Esophagus muscularis mucosa (tissue), 4 donors: ENCODE results near the gene BANK1.

Experiments used
- EP300 ChIP-seq: sonication (generic); formaldehyde crosslinking; IDR thresholded peaks from one replicate; pipeline ENCODE4 v1.6.1; 2017; ENCODE audit warnings: antibody characterized with exemption
- POLR2A ChIP-seq: fragments of 450-650 bp; IDR thresholded peaks from one replicate; pipeline ENCODE4 v1.6.1; 2017; ENCODE audit warnings: antibody characterized with exemption, moderate library complexity, mild to moderate bottlenecking, low read depth
- POLR2AphosphoS5 ChIP-seq, 2 donors: sonication (generic); formaldehyde crosslinking; IDR thresholded peaks; one replicate each; pipeline ENCODE4 v1.6.1; 2017; ENCODE audit warnings: antibody characterized with exemption in 2 of 2
- TF ChIP-seq, protein P1 (sequence below), 3 experiments: fragments of 200-600 bp in 2 of 3; fragments of 450-650 bp in 1 of 3; sonication (generic) in 2 of 3; IDR thresholded peaks; one replicate each; pipeline ENCODE4 v1.5.1; 2017 to 2019; ENCODE audit warnings: antibody characterized with exemption in 3 of 3, mild to moderate bottlenecking in 2 of 3, moderate library complexity in 1 of 3

DNA sequence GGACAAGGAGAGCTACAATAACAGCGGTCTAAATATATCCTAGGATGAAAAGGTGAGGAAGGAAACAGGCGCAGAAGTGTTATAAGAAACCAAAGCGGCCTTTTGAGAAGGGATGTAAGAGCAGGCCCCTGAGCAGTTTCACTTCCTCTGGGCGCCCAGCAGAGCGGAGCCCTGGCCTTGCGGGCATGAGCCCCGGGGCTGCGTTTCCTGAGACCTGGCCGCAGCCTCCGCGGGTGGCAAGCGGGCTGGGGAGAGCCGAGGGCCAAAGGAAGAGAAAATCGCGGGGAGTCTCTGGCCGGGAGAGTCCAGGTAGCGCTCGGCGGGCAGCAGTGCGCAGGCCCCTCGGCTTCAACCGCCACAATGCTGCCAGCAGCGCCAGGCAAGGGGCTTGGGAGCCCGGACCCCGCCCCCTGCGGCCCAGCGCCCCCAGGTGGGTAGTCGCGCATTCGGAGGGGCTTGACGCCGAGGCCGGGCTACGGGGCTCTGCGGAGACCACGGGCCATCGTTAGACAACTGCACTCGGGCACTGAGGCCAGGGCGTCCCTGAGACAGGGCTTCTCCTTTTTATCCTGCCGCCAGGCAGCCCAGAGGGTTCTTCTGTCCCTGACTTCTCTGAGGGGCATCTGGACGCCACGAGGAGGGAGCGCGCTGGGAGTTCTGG lies at the start of gene BANK1:
- TF ChIP-seq, protein P1, sequence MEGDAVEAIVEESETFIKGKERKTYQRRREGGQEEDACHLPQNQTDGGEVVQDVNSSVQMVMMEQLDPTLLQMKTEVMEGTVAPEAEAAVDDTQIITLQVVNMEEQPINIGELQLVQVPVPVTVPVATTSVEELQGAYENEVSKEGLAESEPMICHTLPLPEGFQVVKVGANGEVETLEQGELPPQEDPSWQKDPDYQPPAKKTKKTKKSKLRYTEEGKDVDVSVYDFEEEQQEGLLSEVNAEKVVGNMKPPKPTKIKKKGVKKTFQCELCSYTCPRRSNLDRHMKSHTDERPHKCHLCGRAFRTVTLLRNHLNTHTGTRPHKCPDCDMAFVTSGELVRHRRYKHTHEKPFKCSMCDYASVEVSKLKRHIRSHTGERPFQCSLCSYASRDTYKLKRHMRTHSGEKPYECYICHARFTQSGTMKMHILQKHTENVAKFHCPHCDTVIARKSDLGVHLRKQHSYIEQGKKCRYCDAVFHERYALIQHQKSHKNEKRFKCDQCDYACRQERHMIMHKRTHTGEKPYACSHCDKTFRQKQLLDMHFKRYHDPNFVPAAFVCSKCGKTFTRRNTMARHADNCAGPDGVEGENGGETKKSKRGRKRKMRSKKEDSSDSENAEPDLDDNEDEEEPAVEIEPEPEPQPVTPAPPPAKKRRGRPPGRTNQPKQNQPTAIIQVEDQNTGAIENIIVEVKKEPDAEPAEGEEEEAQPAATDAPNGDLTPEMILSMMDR (IDR thresholded peaks at IDR 0.05): peak in 1 of 3 experiments; percentile 17
- TF ChIP-seq POLR2AphosphoS5 (IDR thresholded peaks at IDR 0.05): no peak
- no peak for TF ChIP-seq EP300
- no peak for TF ChIP-seq POLR2A
